Measurements from ENCODE around the gene MAGI1. TPM values are rescaled to one million over a fixed set of nuclear protein-coding genes. Genes with fewer than 3 reads are reported as not detected.

MAGI1 gene
- total and polyA plus RNA-seq, 2 donors (not counting 1 experiment from before 2014, with no cell fraction given) = 0.10 to 0.22 TPM

DNA sequence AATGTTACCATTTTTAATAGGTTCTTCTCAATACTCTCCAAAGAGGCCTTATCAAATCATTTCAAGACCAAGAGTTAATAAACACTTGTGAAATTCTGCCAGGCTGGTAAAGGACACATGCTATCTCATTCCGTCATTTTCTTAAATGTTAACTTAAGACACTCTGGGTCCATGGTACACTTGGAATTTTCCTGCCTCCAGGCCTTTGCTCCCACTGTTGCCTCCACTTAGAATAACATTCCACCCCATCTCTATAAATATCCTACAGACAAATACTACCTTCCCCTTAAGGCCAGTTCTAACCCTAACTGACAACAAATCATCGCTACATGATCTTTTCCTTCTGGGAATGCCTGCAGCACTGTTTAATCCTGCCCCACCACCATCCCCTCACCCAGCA lies 24.1 kb downstream of the MAGI1 start:
- Mint-ChIP-seq H3K4me3 (no peak overlapping the region), H3K27me3 (no peaks in the 10 kb centered on the region), H3K9me3 (ENCODE audit: insufficient read depth) (no peaks in the 10 kb centered on the region), H3K27ac (no peak overlapping the region), H3K4me1 (no peaks in the 10 kb centered on the region)
- DNase-seq (no peak), ATAC-seq (ENCODE audit: low read depth) (no peak)
- H3K9me3 ChIP-seq (ENCODE audit: control extremely low read depth in 1 of 3, control insufficient read depth in 2 of 3, insufficient read depth in 1 of 3, low read length in 2 of 3) = no peaks in the 10 kb centered on the region
- H3K79me2 ChIP-seq (ENCODE audit: control insufficient read depth, insufficient read depth, low read length) = no peaks in the 10 kb centered on the region
- H3K4me3 ChIP-seq (ENCODE audit: control extremely low read depth in 1 of 5, extremely low read depth in 1 of 5, insufficient read depth in 1 of 5, low read depth in 2 of 5, low read length in 4 of 5) = no peak overlapping the region
- TF ChIP-seq, protein P1, sequence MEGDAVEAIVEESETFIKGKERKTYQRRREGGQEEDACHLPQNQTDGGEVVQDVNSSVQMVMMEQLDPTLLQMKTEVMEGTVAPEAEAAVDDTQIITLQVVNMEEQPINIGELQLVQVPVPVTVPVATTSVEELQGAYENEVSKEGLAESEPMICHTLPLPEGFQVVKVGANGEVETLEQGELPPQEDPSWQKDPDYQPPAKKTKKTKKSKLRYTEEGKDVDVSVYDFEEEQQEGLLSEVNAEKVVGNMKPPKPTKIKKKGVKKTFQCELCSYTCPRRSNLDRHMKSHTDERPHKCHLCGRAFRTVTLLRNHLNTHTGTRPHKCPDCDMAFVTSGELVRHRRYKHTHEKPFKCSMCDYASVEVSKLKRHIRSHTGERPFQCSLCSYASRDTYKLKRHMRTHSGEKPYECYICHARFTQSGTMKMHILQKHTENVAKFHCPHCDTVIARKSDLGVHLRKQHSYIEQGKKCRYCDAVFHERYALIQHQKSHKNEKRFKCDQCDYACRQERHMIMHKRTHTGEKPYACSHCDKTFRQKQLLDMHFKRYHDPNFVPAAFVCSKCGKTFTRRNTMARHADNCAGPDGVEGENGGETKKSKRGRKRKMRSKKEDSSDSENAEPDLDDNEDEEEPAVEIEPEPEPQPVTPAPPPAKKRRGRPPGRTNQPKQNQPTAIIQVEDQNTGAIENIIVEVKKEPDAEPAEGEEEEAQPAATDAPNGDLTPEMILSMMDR (IDR thresholded peaks at IDR 0.05) = no peak
- TF ChIP-seq EZH2 (IDR thresholded peaks at IDR 0.05; ENCODE audit: borderline replicate concordance, insufficient read depth, low read depth, low read length, poor library complexity, severe bottlenecking) = no peak
- CTCF ChIA-PET = interaction anchor here (0.6 kb wide), 1 partner anchor 28 kb away, joined by 4 read pairs; no protein-coding TSS in a partner anchor
- H3K4me2 ChIP-seq (replicated peaks; ENCODE audit: low read depth, low read length, poor library complexity, severe bottlenecking) = no peak overlapping the region
- H3K9ac ChIP-seq (ENCODE audit: low read length) = no peak overlapping the region
- no peaks in the 10 kb centered on the region for H3K27me3 ChIP-seq (replicated peaks in 1 of 4; ENCODE audit: control extremely low read depth in 1 of 4, control insufficient read depth in 3 of 4, insufficient read depth in 4 of 4, low read length in 3 of 4)
- H2AFZ ChIP-seq (ENCODE audit: insufficient read depth, low read depth, low read length, poor library complexity, severe bottlenecking) = no peak overlapping the region
- intact Hi-C loops (cut with micrococcal nuclease) = no loop called here
- H4K20me1 ChIP-seq (ENCODE audit: control insufficient read depth, insufficient read depth, low read length, poor library complexity, severe bottlenecking) = no peaks in the 10 kb centered on the region
- WGBS (ENCODE audit: insufficient coverage) = 90% methylated on average over 1 of the region's 2 CpGs
- no peaks in the 10 kb centered on the region for H3K4me1 ChIP-seq (ENCODE audit: control insufficient read depth in 2 of 2, insufficient read depth in 2 of 2, low read length in 2 of 2)
- no peaks in the 10 kb centered on the region for H3K36me3 ChIP-seq (replicated peaks in 1 of 2; ENCODE audit: control extremely low read depth in 1 of 2, control insufficient read depth in 1 of 2, extremely low read depth in 1 of 2, insufficient read depth in 2 of 2, low read length in 1 of 2)
- POLR2A ChIA-PET = no interaction called here
- H3K27ac ChIP-seq (ENCODE audit: low read length in 2 of 2) = no peak overlapping the region

DNA sequence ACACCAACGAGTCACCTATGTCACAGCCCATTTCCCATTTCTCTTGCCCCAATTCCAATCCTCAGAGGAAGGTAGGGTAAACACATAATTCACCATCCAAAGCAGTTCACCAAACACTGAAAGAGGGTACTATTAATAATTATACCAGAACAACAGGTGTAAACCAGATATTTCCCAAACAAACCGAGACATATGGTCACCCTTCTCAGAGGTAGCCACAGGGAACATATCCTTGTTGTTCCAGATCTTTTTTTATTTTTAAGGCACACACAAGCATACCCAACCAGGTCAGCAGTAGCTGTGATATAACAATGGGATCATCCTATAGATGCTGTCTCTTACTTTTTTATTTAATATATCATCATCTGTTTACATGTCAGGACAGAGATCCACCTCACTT lies 24.7 kb downstream of the MAGI1 start:
- Histone ChIP-seq H3K4me3 (ENCODE audit: control extremely low read depth in 1 of 5, extremely low read depth in 1 of 5, insufficient read depth in 1 of 5, low read depth in 2 of 5, low read length in 4 of 5) (no peak overlapping the region), H3K27ac (ENCODE audit: low read length in 2 of 2) (no peak overlapping the region), H4K20me1 (ENCODE audit: control insufficient read depth, insufficient read depth, low read length, poor library complexity, severe bottlenecking) (no peaks in the 10 kb centered on the region), H3K4me2 (replicated peaks; ENCODE audit: low read depth, low read length, poor library complexity, severe bottlenecking) (no peak overlapping the region), H2AFZ (ENCODE audit: insufficient read depth, low read depth, low read length, poor library complexity, severe bottlenecking) (no peak overlapping the region), H3K36me3 (replicated peaks in 1 of 2; ENCODE audit: control extremely low read depth in 1 of 2, control insufficient read depth in 1 of 2, extremely low read depth in 1 of 2, insufficient read depth in 2 of 2, low read length in 1 of 2) (no peaks in the 10 kb centered on the region), H3K4me1 (ENCODE audit: control insufficient read depth in 2 of 2, insufficient read depth in 2 of 2, low read length in 2 of 2) (no peaks in the 10 kb centered on the region), H3K9ac (ENCODE audit: low read length) (no peak overlapping the region), H3K79me2 (ENCODE audit: control insufficient read depth, insufficient read depth, low read length) (no peaks in the 10 kb centered on the region), H3K27me3 (replicated peaks in 1 of 4; ENCODE audit: control extremely low read depth in 1 of 4, control insufficient read depth in 3 of 4, insufficient read depth in 4 of 4, low read length in 3 of 4) (no peaks in the 10 kb centered on the region), H3K9me3 (ENCODE audit: control extremely low read depth in 1 of 3, control insufficient read depth in 2 of 3, insufficient read depth in 1 of 3, low read length in 2 of 3) (no peaks in the 10 kb centered on the region)
- no peaks in the 10 kb centered on the region for H3K9me3 Mint-ChIP-seq (ENCODE audit: insufficient read depth)
- ATAC-seq (ENCODE audit: low read depth) = no peak
- no peak overlapping the region for H3K27ac Mint-ChIP-seq
- H3K4me1 Mint-ChIP-seq = no peaks in the 10 kb centered on the region
- intact Hi-C loops (cut with micrococcal nuclease) = no loop called here
- no peaks in the 10 kb centered on the region for H3K27me3 Mint-ChIP-seq
- DNase-seq = no peak
- no peak overlapping the region for H3K4me3 Mint-ChIP-seq
- no peak for TF ChIP-seq EZH2 (IDR thresholded peaks at IDR 0.05; ENCODE audit: borderline replicate concordance, insufficient read depth, low read depth, low read length, poor library complexity, severe bottlenecking)
- TF ChIP-seq, protein P1 (IDR thresholded peaks at IDR 0.05) = no peak
- POLR2A ChIA-PET = no interaction called here
- no CpG with 5 or more reads among the region's 2 CpGs for WGBS (ENCODE audit: insufficient coverage)
- CTCF ChIA-PET = no interaction called here
